Measurements from ENCODE around the gene HACD2.
"Not testable (repeated sequence)": the region's sequence is repeated elsewhere in the genome, so short reads cannot be mapped to it uniquely, and the experiment has no call there.

HACD2 gene

GRCh38 chr3:123491966-123492587 is 92.8 kb downstream of the HACD2 start:
- Histone ChIP-seq H3K36me3 (peaks cover 33% of the 10 kb centered on the region), H3K27me3 (no peaks in the 10 kb centered on the region), H3K4me2 (no peak overlapping the region), H3K4me3 (no peak overlapping the region), H3K27ac (no peak overlapping the region), H3K4me1 (peaks cover 11% of the 10 kb centered on the region), H3K9me3 (no peaks in the 10 kb centered on the region), H3K9ac (no peak overlapping the region), H4K20me1 (no peaks in the 10 kb centered on the region)
- TF ChIP-seq Cebpa-rat (IDR thresholded peaks at IDR 0.05) = no peak

- Histone ChIP-seq H3K4me3 (no peak overlapping the region), H3K9ac (no peak overlapping the region), H3K9me3 (no peaks in the 10 kb centered on the region), H4K20me1 (no peaks in the 10 kb centered on the region), H3K4me1 (peaks cover 18% of the 10 kb centered on the region), H3K27ac (no peak overlapping the region), H3K36me3 (peaks cover 22% of the 10 kb centered on the region), H3K4me2 (peak overlapping the region; percentile 15), H3K27me3 (no peaks in the 10 kb centered on the region)
- TF ChIP-seq Cebpa-rat (IDR thresholded peaks at IDR 0.05) = no peak
Measured at GRCh38 chr3:123489400-123490004, 95.4 kb downstream of the HACD2 start.

GRCh38 chr3:123488645-123489347 is 96.1 kb downstream of the HACD2 start:
- peak overlapping the region; percentile 15 for H3K4me2 ChIP-seq
- H3K9ac ChIP-seq = 0 out of 2 replicates have a peak overlapping the region, but pooled peaks have one; percentile 9
- H3K27me3 ChIP-seq = no peaks in the 10 kb centered on the region
- no peak overlapping the region for H3K4me3 ChIP-seq
- peaks cover 16% of the 10 kb centered on the region for H3K36me3 ChIP-seq
- no peak overlapping the region for H3K27ac ChIP-seq
- no peaks in the 10 kb centered on the region for H3K9me3 ChIP-seq
- no peak for TF ChIP-seq Cebpa-rat (IDR thresholded peaks at IDR 0.05)
- H4K20me1 ChIP-seq = no peaks in the 10 kb centered on the region
- H3K4me1 ChIP-seq = peaks cover 21% of the 10 kb centered on the region

GRCh38 chr3:123487063-123487462 is 97.8 kb downstream of the HACD2 start:
- H3K36me3 ChIP-seq, H3K27ac ChIP-seq, H3K9me3 ChIP-seq, H4K20me1 ChIP-seq, H3K27me3 ChIP-seq, H3K9ac ChIP-seq, H3K4me3 ChIP-seq, H3K4me2 ChIP-seq: not testable (repeated sequence)
- H3K4me1 ChIP-seq = peaks cover 39% of the 10 kb centered on the region

- H3K4me2 ChIP-seq = no peak overlapping the region
- no peaks in the 10 kb centered on the region for H3K9me3 ChIP-seq
- peaks cover 45% of the 10 kb centered on the region for H3K4me1 ChIP-seq
- TF ChIP-seq Cebpa-rat (IDR thresholded peaks at IDR 0.05) = no peak
- peaks cover 9% of the 10 kb centered on the region for H3K36me3 ChIP-seq
- H4K20me1 ChIP-seq = no peaks in the 10 kb centered on the region
- H3K27me3 ChIP-seq = peaks cover 4% of the 10 kb centered on the region; the same call in 1 of the 2 replicates
- H3K9ac ChIP-seq = no peak overlapping the region
- H3K27ac ChIP-seq = no peak overlapping the region
- H3K4me3 ChIP-seq = no peak overlapping the region
Measured at GRCh38 chr3:123486460-123486859, 98.4 kb downstream of the HACD2 start.

- Histone ChIP-seq H3K9me3 (no peaks in the 10 kb centered on the region), H3K9ac (no peak overlapping the region), H3K4me2 (no peak overlapping the region), H3K4me1 (peaks cover 54% of the 10 kb centered on the region), H4K20me1 (no peaks in the 10 kb centered on the region), H3K4me3 (no peak overlapping the region), H3K36me3 (peaks cover 5% of the 10 kb centered on the region), H3K27me3 (peaks cover 4% of the 10 kb centered on the region; the same call in 1 of the 2 replicates), H3K27ac (no peak overlapping the region)
- TF ChIP-seq Cebpa-rat (IDR thresholded peaks at IDR 0.05) = no peak
Measured at GRCh38 chr3:123485551-123485950, 99.3 kb downstream of the HACD2 start.

- peaks cover 4% of the 10 kb centered on the region; the same call in 1 of the 2 replicates for H3K27me3 ChIP-seq
- H3K36me3 ChIP-seq = no peaks in the 10 kb centered on the region
- peaks cover 69% of the 10 kb centered on the region for H3K4me1 ChIP-seq
- no peak overlapping the region for H3K4me3 ChIP-seq
- H3K4me2 ChIP-seq = peak overlapping the region; percentile 85
- no peak overlapping the region for H3K27ac ChIP-seq
- H4K20me1 ChIP-seq = no peaks in the 10 kb centered on the region
- H3K9ac ChIP-seq = no peak overlapping the region
- H3K9me3 ChIP-seq = no peaks in the 10 kb centered on the region
- no peak for TF ChIP-seq Cebpa-rat (IDR thresholded peaks at IDR 0.05)
Measured at GRCh38 chr3:123483146-123483545, 101.7 kb downstream of the HACD2 start.

- Histone ChIP-seq H3K4me2 (peak overlapping the region; percentile 85), H3K4me1 (peaks cover 73% of the 10 kb centered on the region), H3K36me3 (no peaks in the 10 kb centered on the region), H3K4me3 (no peak overlapping the region), H3K27me3 (peaks cover 4% of the 10 kb centered on the region; the same call in 1 of the 2 replicates), H3K27ac (no peak overlapping the region), H3K9ac (no peak overlapping the region), H4K20me1 (no peaks in the 10 kb centered on the region), H3K9me3 (no peaks in the 10 kb centered on the region)
- no peak for TF ChIP-seq Cebpa-rat (IDR thresholded peaks at IDR 0.05)
Measured at GRCh38 chr3:123481722-123482457, 103.0 kb downstream of the HACD2 start.

- H3K4me3 ChIP-seq = no peak overlapping the region
- no peak for TF ChIP-seq Cebpa-rat (IDR thresholded peaks at IDR 0.05)
- H3K9me3 ChIP-seq = no peaks in the 10 kb centered on the region
- H3K27me3 ChIP-seq = peaks cover 4% of the 10 kb centered on the region; the same call in 1 of the 2 replicates
- peak overlapping the region; percentile 85 for H3K4me2 ChIP-seq
- no peaks in the 10 kb centered on the region for H4K20me1 ChIP-seq
- no peak overlapping the region for H3K27ac ChIP-seq
- peaks cover 76% of the 10 kb centered on the region for H3K4me1 ChIP-seq
- no peak overlapping the region for H3K9ac ChIP-seq
- no peaks in the 10 kb centered on the region for H3K36me3 ChIP-seq
Measured at GRCh38 chr3:123481071-123481470, 103.8 kb downstream of the HACD2 start.

Data from BLaER1 (cell line).